Measurements from ENCODE around the gene ANXA5. TPM values are rescaled to one million over a fixed set of nuclear protein-coding genes. Genes with fewer than 3 reads are reported as not detected.
A peak's percentile ranks its signal among the peaks of the same experiment; 100 is the strongest.

Gene ANXA5
- total RNA-seq, 1 experiment from 2014 or later: 280 TPM

GRCh38 chr4:121675715-121676114 lies 21.1 kb downstream of the ANXA5 start:
- Histone ChIP-seq H3K36me3 (ENCODE audit: low read depth, low read length) (peaks cover 74% of the 10 kb centered on the region), H2AFZ (ENCODE audit: low read length) (no peak overlapping the region), H3K4me3 (ENCODE audit: low read length) (no peak overlapping the region), H3K9ac (ENCODE audit: low read length) (no peak overlapping the region), H3K4me2 (ENCODE audit: low read length) (no peak overlapping the region), H3K9me3 (ENCODE audit: low read length) (no peaks in the 10 kb centered on the region), H4K20me1 (ENCODE audit: low read length) (0 out of 2 replicates have a peak, but pooled peaks cover 3% of the 10 kb centered on the region), H3K79me2 (ENCODE audit: low read length) (peaks cover 13% of the 10 kb centered on the region), H3K4me1 (ENCODE audit: insufficient read depth, low read length) (no peaks in the 10 kb centered on the region), H3K27me3 (ENCODE audit: low read length) (no peaks in the 10 kb centered on the region), H3F3A (ENCODE audit: low read length, unreplicated experiment) (no peaks in the 10 kb centered on the region), H3K9me2 (replicated peaks; ENCODE audit: low read length) (no peaks in the 10 kb centered on the region), H3K27ac (ENCODE audit: low read length) (no peak overlapping the region)
- TF ChIP-seq EZH2 (IDR thresholded peaks at IDR 0.05; ENCODE audit: low read length, unreplicated experiment) (no peak), CTCF (conservative IDR thresholded peaks at IDR 0.05; ENCODE audit: low read depth, low read length) (no peak), EZH2phosphoT487 (IDR thresholded peaks at IDR 0.05; ENCODE audit: borderline replicate concordance, low read length) (no peak)
- ATAC-seq (peak; percentile 18; the same call in 1 of the 2 replicates), DNase-seq (no peak)
- no TSS peak for BruUV-seq (replicated peaks)
- CTCF ChIA-PET: no interaction called here
- intact Hi-C loops (cut with micrococcal nuclease): no loop called here
- POLR2A ChIA-PET (ENCODE audit: unreplicated experiment): no interaction called here

GRCh38 chr4:121674696-121675095 lies 22.1 kb downstream of the ANXA5 start:
- POLR2A ChIA-PET (ENCODE audit: unreplicated experiment): no interaction called here
- Histone ChIP-seq H4K20me1 (ENCODE audit: low read length) (no peaks in the 10 kb centered on the region), H3K9me3 (ENCODE audit: low read length) (no peaks in the 10 kb centered on the region), H3K4me1 (ENCODE audit: insufficient read depth, low read length) (no peaks in the 10 kb centered on the region), H3K36me3 (ENCODE audit: low read depth, low read length) (peaks cover 74% of the 10 kb centered on the region), H3K4me3 (ENCODE audit: low read length) (no peak overlapping the region), H3K9ac (ENCODE audit: low read length) (no peak overlapping the region), H3K4me2 (ENCODE audit: low read length) (no peak overlapping the region), H3K9me2 (replicated peaks; ENCODE audit: low read length) (no peaks in the 10 kb centered on the region), H3K27ac (ENCODE audit: low read length) (no peak overlapping the region), H3F3A (ENCODE audit: low read length, unreplicated experiment) (no peaks in the 10 kb centered on the region), H3K27me3 (ENCODE audit: low read length) (no peaks in the 10 kb centered on the region), H3K79me2 (ENCODE audit: low read length) (0 out of 2 replicates have a peak, but pooled peaks cover 3% of the 10 kb centered on the region), H2AFZ (ENCODE audit: low read length) (no peak overlapping the region)
- TF ChIP-seq EZH2 (IDR thresholded peaks at IDR 0.05; ENCODE audit: low read length, unreplicated experiment) (no peak), EZH2phosphoT487 (IDR thresholded peaks at IDR 0.05; ENCODE audit: borderline replicate concordance, low read length) (no peak), CTCF (conservative IDR thresholded peaks at IDR 0.05; ENCODE audit: low read depth, low read length) (no peak)
- intact Hi-C loops (cut with micrococcal nuclease): no loop called here
- CTCF ChIA-PET: no interaction called here
- BruUV-seq (replicated peaks): no TSS peak
- no peak for ATAC-seq
- no peak for DNase-seq

- BruUV-seq (replicated peaks): no TSS peak
- DNase-seq: no peak
- Histone ChIP-seq H3K4me2 (ENCODE audit: low read length) (no peak overlapping the region), H2AFZ (ENCODE audit: low read length) (no peak overlapping the region), H3K27ac (ENCODE audit: low read length) (no peak overlapping the region), H3K9ac (ENCODE audit: low read length) (no peak overlapping the region), H3K9me2 (replicated peaks; ENCODE audit: low read length) (no peaks in the 10 kb centered on the region), H3K4me1 (ENCODE audit: insufficient read depth, low read length) (peaks cover 4% of the 10 kb centered on the region), H3K79me2 (ENCODE audit: low read length) (0 out of 2 replicates have a peak, but pooled peaks cover 3% of the 10 kb centered on the region), H4K20me1 (ENCODE audit: low read length) (no peaks in the 10 kb centered on the region), H3K27me3 (ENCODE audit: low read length) (no peaks in the 10 kb centered on the region), H3K9me3 (ENCODE audit: low read length) (no peaks in the 10 kb centered on the region), H3K36me3 (ENCODE audit: low read depth, low read length) (peaks cover 74% of the 10 kb centered on the region), H3K4me3 (ENCODE audit: low read length) (no peak overlapping the region), H3F3A (ENCODE audit: low read length, unreplicated experiment) (no peaks in the 10 kb centered on the region)
- ATAC-seq: no peak
- intact Hi-C loops (cut with micrococcal nuclease): no loop called here
- POLR2A ChIA-PET (ENCODE audit: unreplicated experiment): no interaction called here
- CTCF ChIA-PET: no interaction called here
- TF ChIP-seq CTCF (conservative IDR thresholded peaks at IDR 0.05; ENCODE audit: low read depth, low read length): no peak
Measured at GRCh38 chr4:121674191-121674590, 22.6 kb downstream of the ANXA5 start.

Measured in PC-3 (cell line).